HepG2 (cell line): ENCODE results near the gene CTBP1. TPM values are rescaled to one million over a fixed set of nuclear protein-coding genes. Genes with fewer than 3 reads are reported as not detected.

Experiments
- ARNTL ChIP-seq: sonication (generic); formaldehyde crosslinking; IDR thresholded peaks from 2 replicates; pipeline ENCODE4 v1.4.0; 2020; ENCODE audit warnings: mild to moderate bottlenecking, missing genetic modification reagents
- EEA1 ChIP-seq: sonication (generic); formaldehyde crosslinking; IDR thresholded peaks from 2 replicates; pipeline ENCODE4 v1.5.1; 2020; ENCODE audit warnings: mild to moderate bottlenecking, missing genetic modification reagents, borderline replicate concordance
- EED ChIP-seq: sonication (generic); formaldehyde crosslinking; IDR thresholded peaks from 2 replicates; pipeline ENCODE4 v1.5.0; 2020; ENCODE audit warnings: mild to moderate bottlenecking, missing genetic modification reagents
- HMGA1 ChIP-seq: sonication (generic); formaldehyde crosslinking; conservative IDR thresholded peaks from 2 replicates; pipeline ENCODE4 v1.4.0; 2020; ENCODE audit warnings: missing genetic modification reagents
- MEIS2 ChIP-seq: sonication (generic); formaldehyde crosslinking; IDR thresholded peaks from 2 replicates; pipeline ENCODE4 v1.9.0; 2021; ENCODE audit warnings: mild to moderate bottlenecking, missing genetic modification reagents
- MXI1 ChIP-seq: IDR thresholded peaks from 3 replicates; pipeline ENCODE4 v1.6.1; 2012; ENCODE audit warnings: low read depth, low read length, inconsistent platforms, borderline replicate concordance
- MYNN ChIP-seq: sonication (generic); formaldehyde crosslinking; IDR thresholded peaks from 2 replicates; pipeline ENCODE4 v1.4.0; 2020; ENCODE audit warnings: mild to moderate bottlenecking, low read depth, missing genetic modification reagents
- RAD51 ChIP-seq: fragments of 450-650 bp; IDR thresholded peaks from 2 replicates; pipeline ENCODE4 v1.6.1; 2016; ENCODE audit warnings: borderline replicate concordance
- RCOR2 ChIP-seq: IDR thresholded peaks from 2 replicates; pipeline ENCODE4 v1.6.1; 2016; ENCODE audit warnings: missing biosample characterization, missing genetic modification reagents
- TBX2 ChIP-seq: sonication (generic); formaldehyde crosslinking; IDR thresholded peaks from 2 replicates; pipeline ENCODE4 v1.5.0; 2020; ENCODE audit warnings: missing genetic modification reagents, mild to moderate bottlenecking, borderline replicate concordance
- TEAD2 ChIP-seq: sonication (generic); formaldehyde crosslinking; IDR thresholded peaks from 2 replicates; pipeline ENCODE4 v1.9.0; 2021; ENCODE audit warnings: missing genetic modification reagents
- XRCC5 ChIP-seq: fragments of 200-400 bp; formaldehyde crosslinking; optimal IDR thresholded peaks from 2 replicates; pipeline ENCODE3; 2017; ENCODE audit warnings: mild to moderate bottlenecking, low read length
- ZBTB42 ChIP-seq: sonication (generic); formaldehyde crosslinking; IDR thresholded peaks from 2 replicates; pipeline ENCODE4 v1.5.0; 2020; ENCODE audit warnings: mild to moderate bottlenecking, missing genetic modification reagents
- ZMYM3 ChIP-seq: sonication (generic); formaldehyde crosslinking; IDR thresholded peaks from 2 replicates; pipeline ENCODE4 v1.5.1; 2020; ENCODE audit warnings: mild to moderate bottlenecking, missing genetic modification reagents
- ZNF136 ChIP-seq: sonication (generic); formaldehyde crosslinking; IDR thresholded peaks from 2 replicates; pipeline ENCODE4 v1.8.1; 2022; ENCODE audit warnings: low read depth, mild to moderate bottlenecking, moderate library complexity, missing genetic modification reagents
- ZNF207 ChIP-seq: fragments of 450-650 bp; IDR thresholded peaks from 2 replicates; pipeline ENCODE4 v1.6.1; 2016; ENCODE audit warnings: antibody characterized with exemption, borderline replicate concordance
- ZNF782 ChIP-seq: sonication (generic); formaldehyde crosslinking; IDR thresholded peaks from 2 replicates; pipeline ENCODE4 v1.4.0; 2020; ENCODE audit warnings: missing genetic modification reagents, mild to moderate bottlenecking, borderline replicate concordance
- polyA plus RNA-seq, 8 experiments: library from polyadenylated mRNA; depleted of rRNA in 3 of 8; stranded (reverse) in 7 of 8; unstranded in 1 of 8; fragments of >200 nt; fragmentation: Illumina TruSeq in 4 of 8; extraction: Trizol in 4 of 8; gene quantifications; 2 replicates each; pipeline versions ENCODE4 v1.2.1 to v1.2.3, GENCODE V29; 2011 to 2016; ENCODE audit warnings: low read depth in 4 of 8, missing spikeins in 1 of 8, mixed read lengths in 1 of 8; ENCODE audit not compliant: insufficient read depth in 1 of 8
- total RNA-seq, 5 experiments: library from RNA; depleted of rRNA; stranded (reverse); fragments of >200 nt; fragmentation: Illumina TruSeq; extraction: Trizol; gene quantifications; 2 replicates each; pipeline ENCODE4 v1.2.3, GENCODE V29; 2016; ENCODE audit warnings: low read depth in 1 of 5
- TF ChIP-seq, protein P1 (sequence below): sonication (generic); formaldehyde crosslinking; IDR thresholded peaks from 2 replicates; pipeline ENCODE4 v1.4.0; 2020; ENCODE audit warnings: missing genetic modification reagents; ENCODE audit errors: not compliant biosample characterization
- TF ChIP-seq, protein P2 (sequence below): sonication (generic); formaldehyde crosslinking; IDR thresholded peaks from 2 replicates; pipeline ENCODE4 v1.5.1; 2020; ENCODE audit warnings: missing genetic modification reagents, mild to moderate bottlenecking, borderline replicate concordance
- TF ChIP-seq, protein P3 (sequence below): IDR thresholded peaks from 2 replicates; pipeline ENCODE4 v1.6.1; 2016

CTBP1 gene
- total and polyA plus RNA-seq, 2 of the 13 experiments (the other 11 are each of a cell fraction or from before 2014, with no cell fraction given), result 78.5 to 112 TPM

DNA sequence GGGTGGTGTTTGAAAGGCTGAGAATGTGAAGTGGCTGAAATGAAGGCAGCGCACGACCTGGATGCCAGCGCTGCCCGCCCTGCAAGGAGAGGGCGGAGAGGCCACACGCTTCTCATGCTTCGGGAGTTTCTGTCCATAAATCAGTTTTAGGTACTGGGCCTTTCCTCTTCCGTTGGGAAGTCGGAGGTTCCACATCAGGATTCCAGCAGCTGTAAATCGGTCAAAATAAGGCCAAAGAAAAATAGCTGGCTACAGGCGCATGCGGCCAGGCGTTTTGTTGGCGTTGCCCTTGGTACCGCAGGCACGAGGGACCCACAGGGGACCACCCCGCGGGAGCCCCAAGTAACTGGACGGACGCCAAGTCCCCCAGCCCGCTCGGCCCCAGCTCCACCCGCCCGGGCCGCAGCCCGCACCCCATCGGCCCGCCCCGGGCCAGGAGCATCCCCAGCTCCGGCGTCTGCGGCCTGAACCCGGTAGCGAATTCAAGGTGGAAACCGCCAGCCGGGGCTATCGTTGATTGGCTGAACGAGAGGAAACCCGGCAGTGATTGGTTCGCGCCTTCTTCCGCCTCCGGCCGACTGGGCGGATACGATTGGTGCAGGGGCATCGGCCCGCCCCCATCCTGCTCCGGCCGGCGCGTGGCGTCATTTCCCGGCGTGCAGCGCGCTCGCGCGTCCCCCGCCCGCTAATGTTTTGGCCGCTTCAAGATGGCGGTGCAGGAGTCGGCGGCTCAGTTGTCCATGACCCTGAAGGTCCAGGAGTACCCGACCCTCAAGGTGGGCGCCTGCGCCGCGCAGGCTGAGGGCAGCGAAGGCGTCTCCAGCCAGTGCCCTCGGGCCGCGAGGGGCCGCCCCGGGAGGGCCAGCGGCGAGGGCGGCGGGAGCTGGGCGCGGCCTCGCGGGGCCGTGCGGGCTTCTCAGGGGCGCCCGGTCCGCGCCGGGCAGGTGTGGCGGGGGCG is 40.6 kb upstream of the CTBP1 start, which contains the start of gene MAEA (continued):
- TF ChIP-seq MEIS2 (CRISPR knock-in tag) (peak; percentile 15; the same call in 1 of the 2 replicates), ZNF136 (0 out of 2 replicates have a peak, but pooled peaks have one; percentile 49), XRCC5 (peak; percentile 54), ARNTL (CRISPR knock-in tag) (no peak; the same call in 1 of the 2 replicates), ZMYM3 (CRISPR knock-in tag) (no peak), TEAD2 (no peak), EED (CRISPR knock-in tag) (no peak), RCOR2 (CRISPR knock-in tag) (no peak), ZNF782 (CRISPR knock-in tag) (no peak), ZBTB42 (CRISPR knock-in tag) (no peak), HMGA1 (CRISPR knock-in tag) (no peak), MYNN (no peak), EEA1 (CRISPR knock-in tag) (no peak), ZNF207 (no peak), RAD51 (no peak), TBX2 (no peak), MXI1 (peak; percentile 85; the same call in 2 of the 3 replicates)
- TF ChIP-seq, protein P1, sequence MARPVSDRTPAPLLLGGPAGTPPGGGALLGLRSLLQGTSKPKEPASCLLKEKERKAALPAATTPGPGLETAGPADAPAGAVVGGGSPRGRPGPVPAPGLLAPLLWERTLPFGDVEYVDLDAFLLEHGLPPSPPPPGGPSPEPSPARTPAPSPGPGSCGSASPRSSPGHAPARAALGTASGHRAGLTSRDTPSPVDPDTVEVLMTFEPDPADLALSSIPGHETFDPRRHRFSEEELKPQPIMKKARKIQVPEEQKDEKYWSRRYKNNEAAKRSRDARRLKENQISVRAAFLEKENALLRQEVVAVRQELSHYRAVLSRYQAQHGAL (CRISPR knock-in tag), result no peak
- TF ChIP-seq, protein P2, sequence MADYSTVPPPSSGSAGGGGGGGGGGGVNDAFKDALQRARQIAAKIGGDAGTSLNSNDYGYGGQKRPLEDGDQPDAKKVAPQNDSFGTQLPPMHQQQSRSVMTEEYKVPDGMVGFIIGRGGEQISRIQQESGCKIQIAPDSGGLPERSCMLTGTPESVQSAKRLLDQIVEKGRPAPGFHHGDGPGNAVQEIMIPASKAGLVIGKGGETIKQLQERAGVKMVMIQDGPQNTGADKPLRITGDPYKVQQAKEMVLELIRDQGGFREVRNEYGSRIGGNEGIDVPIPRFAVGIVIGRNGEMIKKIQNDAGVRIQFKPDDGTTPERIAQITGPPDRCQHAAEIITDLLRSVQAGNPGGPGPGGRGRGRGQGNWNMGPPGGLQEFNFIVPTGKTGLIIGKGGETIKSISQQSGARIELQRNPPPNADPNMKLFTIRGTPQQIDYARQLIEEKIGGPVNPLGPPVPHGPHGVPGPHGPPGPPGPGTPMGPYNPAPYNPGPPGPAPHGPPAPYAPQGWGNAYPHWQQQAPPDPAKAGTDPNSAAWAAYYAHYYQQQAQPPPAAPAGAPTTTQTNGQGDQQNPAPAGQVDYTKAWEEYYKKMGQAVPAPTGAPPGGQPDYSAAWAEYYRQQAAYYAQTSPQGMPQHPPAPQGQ (CRISPR knock-in tag), result no peak
- TF ChIP-seq, protein P3, sequence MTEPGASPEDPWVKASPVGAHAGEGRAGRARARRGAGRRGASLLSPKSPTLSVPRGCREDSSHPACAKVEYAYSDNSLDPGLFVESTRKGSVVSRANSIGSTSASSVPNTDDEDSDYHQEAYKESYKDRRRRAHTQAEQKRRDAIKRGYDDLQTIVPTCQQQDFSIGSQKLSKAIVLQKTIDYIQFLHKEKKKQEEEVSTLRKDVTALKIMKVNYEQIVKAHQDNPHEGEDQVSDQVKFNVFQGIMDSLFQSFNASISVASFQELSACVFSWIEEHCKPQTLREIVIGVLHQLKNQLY (CRISPR knock-in tag), result no peak
- TF ChIP-seq, all 625 proteins: peak for 191
